ENCODE data around the gene OR2T3.
"Not testable (repeated sequence)": the region's sequence is repeated elsewhere in the genome, so short reads cannot be mapped to it uniquely, and the experiment has no call there.

DNA sequence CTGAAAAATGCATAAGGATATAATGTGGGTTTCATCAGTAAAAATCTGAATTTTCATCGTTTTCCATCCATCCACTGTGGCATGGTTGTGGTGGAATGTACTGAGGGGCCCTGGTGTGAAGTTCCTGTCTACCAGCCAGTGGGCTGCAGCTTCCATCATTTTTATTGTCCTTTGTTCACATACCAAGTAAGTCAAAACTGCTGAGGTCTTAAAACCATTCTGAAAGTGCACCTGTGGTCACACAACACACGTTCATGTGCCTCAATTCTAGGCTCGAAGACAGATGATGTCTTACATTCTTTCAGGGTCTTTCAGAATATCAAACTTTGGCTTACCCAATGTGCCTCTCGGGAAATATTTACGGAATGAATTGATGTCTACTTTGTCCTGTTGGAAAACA, 33.9 kb upstream of the OR2T3 start:
- TF ChIP-seq, protein P1, sequence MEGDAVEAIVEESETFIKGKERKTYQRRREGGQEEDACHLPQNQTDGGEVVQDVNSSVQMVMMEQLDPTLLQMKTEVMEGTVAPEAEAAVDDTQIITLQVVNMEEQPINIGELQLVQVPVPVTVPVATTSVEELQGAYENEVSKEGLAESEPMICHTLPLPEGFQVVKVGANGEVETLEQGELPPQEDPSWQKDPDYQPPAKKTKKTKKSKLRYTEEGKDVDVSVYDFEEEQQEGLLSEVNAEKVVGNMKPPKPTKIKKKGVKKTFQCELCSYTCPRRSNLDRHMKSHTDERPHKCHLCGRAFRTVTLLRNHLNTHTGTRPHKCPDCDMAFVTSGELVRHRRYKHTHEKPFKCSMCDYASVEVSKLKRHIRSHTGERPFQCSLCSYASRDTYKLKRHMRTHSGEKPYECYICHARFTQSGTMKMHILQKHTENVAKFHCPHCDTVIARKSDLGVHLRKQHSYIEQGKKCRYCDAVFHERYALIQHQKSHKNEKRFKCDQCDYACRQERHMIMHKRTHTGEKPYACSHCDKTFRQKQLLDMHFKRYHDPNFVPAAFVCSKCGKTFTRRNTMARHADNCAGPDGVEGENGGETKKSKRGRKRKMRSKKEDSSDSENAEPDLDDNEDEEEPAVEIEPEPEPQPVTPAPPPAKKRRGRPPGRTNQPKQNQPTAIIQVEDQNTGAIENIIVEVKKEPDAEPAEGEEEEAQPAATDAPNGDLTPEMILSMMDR (conservative IDR thresholded peaks at IDR 0.05; ENCODE audit: low read depth, low read length), result not testable (repeated sequence)
- not testable (repeated sequence) for TF ChIP-seq EZH2 (IDR thresholded peaks at IDR 0.05; ENCODE audit: borderline replicate concordance, low read depth, low read length, poor library complexity, severe bottlenecking)
